Sigmoid colon (tissue), 7 donors: ENCODE measurements around the gene PHACTR3. TPM values are rescaled to one million over a fixed set of nuclear protein-coding genes. Genes with fewer than 3 reads are reported as not detected.

ENCODE experiments used
- DNase-seq: peaks from one replicate; pipeline ENCODE4 v3.0.0-alpha.2; 2019
- H3K27ac ChIP-seq, 4 donors: fragments of 200-600 bp; sonication (generic); one replicate each; pipeline ENCODE4 v1.5.1; 2016 to 2019; ENCODE audit warnings: mild to moderate bottlenecking in 1 of 4
- H3K27me3 ChIP-seq, 3 donors: fragments of 200-600 bp; sonication (generic); one replicate each; pipeline ENCODE4 v1.5.1; 2019; ENCODE audit warnings: mild to moderate bottlenecking in 1 of 3
- H3K36me3 ChIP-seq, 4 donors: fragments of 200-600 bp; sonication (generic); one replicate each; pipeline ENCODE4 v1.5.1; 2016 to 2019
- H3K4me1 ChIP-seq, 4 donors: fragments of 200-600 bp; sonication (generic); one replicate each; pipeline ENCODE4 v1.5.1; 2017 to 2019
- H3K4me3 ChIP-seq, 4 donors: fragments of 200-600 bp; sonication (generic); one replicate each; pipeline ENCODE4 v1.5.1; 2017 to 2019; ENCODE audit warnings: mild to moderate bottlenecking in 2 of 4, moderate library complexity in 1 of 4
- H3K9me3 ChIP-seq, 4 donors: fragments of 200-600 bp in 3 of 4; sonication (generic) in 3 of 4; one replicate each; pipeline versions ENCODE4 v1.5.1 to v1.6.1; 2013 to 2019
- EP300 ChIP-seq, 4 donors: sonication (generic); formaldehyde crosslinking; IDR thresholded peaks; one replicate each; pipeline ENCODE4 v1.6.1; 2017; ENCODE audit warnings: antibody characterized with exemption in 4 of 4
- POLR2A ChIP-seq, 2 donors: fragments of 450-650 bp; IDR thresholded peaks; one replicate each; pipeline ENCODE4 v1.6.1; 2016; ENCODE audit warnings: antibody characterized with exemption in 2 of 2, mild to moderate bottlenecking in 2 of 2, moderate library complexity in 2 of 2
- POLR2AphosphoS5 ChIP-seq, 4 donors: sonication (generic); formaldehyde crosslinking; IDR thresholded peaks; one replicate each; pipeline ENCODE4 v1.6.1; 2017; ENCODE audit warnings: antibody characterized with exemption in 4 of 4
- WGBS, 2 donors: extraction: QIAGEN DNeasy Blood & Tissue Kit; methylation state at CpG; one replicate each; pipeline ENCODE4 v1.1.7; 2013; 5-methylcytosine and 5-hydroxymethylcytosine counted together
- intact Hi-C: fragments of 100-400 bp; cut with DNase I; formaldehyde crosslinking; loops from one replicate; pipeline ENCODE4 v1.15.1; 2023
- polyA plus RNA-seq, 3 donors: library from polyadenylated mRNA; stranded (reverse); fragments of 200-250 nt; gene quantifications; one replicate each; pipeline ENCODE4 v1.2.3, GENCODE V29; 2013
- total RNA-seq, 4 donors: library from RNA; depleted of rRNA; stranded (reverse); fragments of >200 nt; gene quantifications; one replicate each; pipeline ENCODE4 v1.1.0, GENCODE V29; 2016
- TF ChIP-seq, protein P1 (sequence below), 4 experiments: fragments of 450-650 bp in 3 of 4; fragments of 200-600 bp in 1 of 4; IDR thresholded peaks; one replicate each; pipeline ENCODE4 v1.5.1; 2016 to 2019; ENCODE audit warnings: antibody characterized with exemption in 4 of 4, mild to moderate bottlenecking in 3 of 4, moderate library complexity in 2 of 4
- donor health status: healthy with polysubstance abuse.
- donor health status: Bipolar disorder and iron deficiency.
- donor health status: healthy.

PHACTR3 gene
- total and polyA plus RNA-seq, 7 donors = under 0.01 to 1.5 (median 0.81) TPM

DNA sequence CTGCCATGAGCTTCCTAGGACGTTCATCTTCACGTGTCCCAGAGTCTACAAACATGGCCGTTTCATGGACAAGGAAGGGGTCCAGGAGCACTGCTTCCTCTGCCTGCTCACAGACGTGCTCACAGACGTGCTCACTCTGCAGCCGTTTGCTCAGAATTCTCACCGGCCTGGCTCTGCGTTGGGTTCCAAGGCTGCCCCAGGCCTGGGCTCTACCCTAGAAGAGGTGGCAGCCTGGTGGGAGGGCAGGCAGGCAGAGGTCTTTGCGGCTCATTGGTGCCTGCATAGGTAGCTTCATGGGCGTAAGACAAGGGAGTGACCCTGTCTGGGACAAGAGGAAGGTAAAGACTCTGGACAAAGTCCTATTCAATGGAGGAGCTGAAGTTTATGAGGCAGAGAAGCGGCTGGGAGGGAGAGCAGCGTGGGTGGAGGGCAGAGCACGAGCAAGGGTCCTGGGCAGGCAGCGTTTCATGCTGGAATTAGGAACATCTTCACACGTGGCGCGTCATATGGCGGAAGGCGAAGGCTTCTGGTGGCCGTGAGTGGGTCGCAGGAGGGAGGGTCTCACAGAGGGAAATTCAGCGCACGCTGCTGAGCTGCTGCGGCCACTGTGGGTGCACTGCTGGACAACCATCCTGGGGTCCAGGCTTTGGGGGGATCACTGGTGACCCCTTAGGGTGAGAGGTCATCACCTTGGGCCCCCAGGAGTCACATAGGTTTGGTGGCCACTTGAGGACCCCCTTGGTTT is 138.2 kb downstream of the PHACTR3 start:
- Histone ChIP-seq H3K9me3 (no peaks in the 10 kb centered on the region), H3K27ac (no peak overlapping the region), H3K27me3 (no peaks in the 10 kb centered on the region), H3K36me3 (no peaks in the 10 kb centered on the region), H3K4me1 (no peaks in the 10 kb centered on the region), H3K4me3 (no peak overlapping the region)
- intact Hi-C loops = no loop called here
- 80 to 84% methylated on average over 24 of the region's 24 CpGs for WGBS, 2 donors
- DNase-seq = no peak
- TF ChIP-seq POLR2A (IDR thresholded peaks at IDR 0.05) (no peak), POLR2AphosphoS5 (IDR thresholded peaks at IDR 0.05) (no peak), EP300 (IDR thresholded peaks at IDR 0.05) (no peak)
- TF ChIP-seq, protein P1, sequence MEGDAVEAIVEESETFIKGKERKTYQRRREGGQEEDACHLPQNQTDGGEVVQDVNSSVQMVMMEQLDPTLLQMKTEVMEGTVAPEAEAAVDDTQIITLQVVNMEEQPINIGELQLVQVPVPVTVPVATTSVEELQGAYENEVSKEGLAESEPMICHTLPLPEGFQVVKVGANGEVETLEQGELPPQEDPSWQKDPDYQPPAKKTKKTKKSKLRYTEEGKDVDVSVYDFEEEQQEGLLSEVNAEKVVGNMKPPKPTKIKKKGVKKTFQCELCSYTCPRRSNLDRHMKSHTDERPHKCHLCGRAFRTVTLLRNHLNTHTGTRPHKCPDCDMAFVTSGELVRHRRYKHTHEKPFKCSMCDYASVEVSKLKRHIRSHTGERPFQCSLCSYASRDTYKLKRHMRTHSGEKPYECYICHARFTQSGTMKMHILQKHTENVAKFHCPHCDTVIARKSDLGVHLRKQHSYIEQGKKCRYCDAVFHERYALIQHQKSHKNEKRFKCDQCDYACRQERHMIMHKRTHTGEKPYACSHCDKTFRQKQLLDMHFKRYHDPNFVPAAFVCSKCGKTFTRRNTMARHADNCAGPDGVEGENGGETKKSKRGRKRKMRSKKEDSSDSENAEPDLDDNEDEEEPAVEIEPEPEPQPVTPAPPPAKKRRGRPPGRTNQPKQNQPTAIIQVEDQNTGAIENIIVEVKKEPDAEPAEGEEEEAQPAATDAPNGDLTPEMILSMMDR (IDR thresholded peaks at IDR 0.05) = no peak

DNA sequence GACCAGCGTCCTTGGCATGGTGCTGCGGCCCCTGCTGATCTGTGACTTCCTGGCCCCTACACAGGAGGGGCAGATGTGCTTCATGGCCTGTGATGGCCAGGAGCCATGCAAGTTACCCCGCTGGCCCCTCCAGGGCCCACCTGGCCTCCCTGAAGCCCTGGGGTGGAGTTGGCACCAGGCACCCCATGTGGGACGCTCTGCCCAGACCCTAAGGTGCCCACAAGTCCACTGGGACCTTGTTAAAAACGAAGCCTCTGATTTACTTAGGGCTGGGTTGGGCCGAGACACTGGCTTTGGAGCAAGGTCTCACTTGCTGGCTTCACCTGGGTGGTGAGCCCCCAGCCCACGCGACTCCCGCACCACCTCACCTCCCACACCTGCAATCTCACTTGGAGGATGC is 139.0 kb downstream of the PHACTR3 start:
- Histone ChIP-seq H3K27me3 (no peaks in the 10 kb centered on the region), H3K4me1 (peaks cover 0 to 3% (median 2%) of the 10 kb centered on the region in 4 donors), H3K9me3 (no peaks in the 10 kb centered on the region), H3K27ac (no peak overlapping the region), H3K4me3 (no peak overlapping the region), H3K36me3 (no peaks in the 10 kb centered on the region)
- TF ChIP-seq POLR2A (IDR thresholded peaks at IDR 0.05) = no peak
- TF ChIP-seq EP300 (IDR thresholded peaks at IDR 0.05) = no peak
- TF ChIP-seq, protein P1 (IDR thresholded peaks at IDR 0.05) = no peak
- no peak for TF ChIP-seq POLR2AphosphoS5 (IDR thresholded peaks at IDR 0.05)
- no peak for DNase-seq
- 69 to 84% methylated on average over 9 of the region's 9 CpGs for WGBS, 2 donors
- intact Hi-C loops = no loop called here

DNA sequence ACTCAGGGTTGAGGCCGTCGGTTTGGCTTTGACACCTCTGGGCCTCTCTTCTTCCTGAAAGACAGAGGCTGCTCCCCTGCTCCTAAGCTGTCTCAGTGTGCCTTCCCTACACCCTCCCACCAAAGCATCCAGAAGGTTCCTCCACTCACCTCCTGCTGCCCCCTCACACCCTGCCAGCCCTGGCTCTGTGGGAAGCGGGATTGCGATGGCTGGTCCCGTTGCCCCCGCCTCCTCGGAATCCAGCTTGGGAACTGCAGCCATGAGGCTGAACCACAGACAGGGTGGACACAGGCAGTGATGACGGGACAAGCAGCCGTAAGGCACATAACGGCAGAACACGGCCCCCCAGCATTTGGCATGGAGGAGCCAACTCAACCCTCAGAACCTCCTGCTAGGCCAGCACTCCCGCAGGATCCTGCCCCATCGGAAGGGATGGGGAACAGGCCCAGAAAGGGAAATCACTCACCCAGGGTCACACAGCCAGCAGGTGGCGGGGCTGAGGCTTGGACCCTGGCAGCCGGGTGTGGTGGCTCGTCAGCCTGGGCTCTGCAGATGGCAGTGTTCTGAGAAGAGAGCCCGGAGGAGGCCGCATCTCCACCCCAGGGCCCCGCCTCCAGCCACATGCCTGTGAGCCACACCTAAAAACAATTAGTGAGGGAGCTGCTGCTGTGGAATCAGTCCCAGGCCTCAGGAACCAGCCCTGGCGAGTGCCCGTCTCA is 139.6 kb downstream of the PHACTR3 start:
- TF ChIP-seq, protein P1 (IDR thresholded peaks at IDR 0.05) = no peak
- no peak for TF ChIP-seq POLR2AphosphoS5 (IDR thresholded peaks at IDR 0.05)
- TF ChIP-seq POLR2A (IDR thresholded peaks at IDR 0.05) = no peak
- peaks cover 0 to 9% (median 8%) of the 10 kb centered on the region in 4 donors for H3K4me1 ChIP-seq
- H3K4me3 ChIP-seq = no peak overlapping the region
- no peaks in the 10 kb centered on the region for H3K27me3 ChIP-seq
- no peak for DNase-seq
- WGBS, 2 donors = 58 to 69% methylated on average over 21 of the region's 21 CpGs
- intact Hi-C loops = no loop called here
- no peak overlapping the region for H3K27ac ChIP-seq
- no peaks in the 10 kb centered on the region for H3K9me3 ChIP-seq
- no peaks in the 10 kb centered on the region for H3K36me3 ChIP-seq

DNA sequence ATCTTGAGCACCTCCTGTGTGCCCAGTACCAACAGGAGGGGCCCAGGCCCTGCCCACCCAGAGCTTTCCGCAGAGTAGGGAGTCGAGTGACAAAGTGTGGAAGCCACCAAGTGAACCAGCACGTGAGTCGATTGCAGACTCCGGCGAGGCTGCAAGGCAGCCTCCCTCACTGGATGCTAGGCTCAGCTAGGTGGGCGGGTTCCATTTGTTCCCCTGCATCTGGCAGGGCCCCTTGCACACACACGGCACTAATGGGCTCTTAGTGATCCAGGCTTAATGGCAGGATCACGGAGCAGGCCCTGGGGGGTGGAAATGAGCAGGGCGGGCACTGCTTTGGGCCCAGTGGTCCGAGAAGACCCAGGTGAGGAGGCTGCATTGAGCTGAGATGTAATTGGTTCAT is 140.4 kb downstream of the PHACTR3 start:
- Histone ChIP-seq H3K27ac (no peak overlapping the region), H3K4me1 (peaks cover 0 to 17% (median 16%) of the 10 kb centered on the region in 4 donors), H3K9me3 (no peaks in the 10 kb centered on the region), H3K36me3 (no peaks in the 10 kb centered on the region), H3K4me3 (no peak overlapping the region), H3K27me3 (no peaks in the 10 kb centered on the region)
- no peak for DNase-seq
- no peak for TF ChIP-seq EP300 (IDR thresholded peaks at IDR 0.05)
- no peak for TF ChIP-seq POLR2A (IDR thresholded peaks at IDR 0.05)
- TF ChIP-seq, protein P1 (IDR thresholded peaks at IDR 0.05) = no peak
- no peak for TF ChIP-seq POLR2AphosphoS5 (IDR thresholded peaks at IDR 0.05)
- WGBS, 2 donors = 71 to 77% methylated on average over 11 of the region's 11 CpGs
- intact Hi-C loops = no loop called here
